GM19372 (cell line): Measurements from ENCODE around the gene ANKS1B.

Experiments
- ATAC-seq: cut with Tn5 transposase; IDR thresholded peaks from one replicate; pipeline ENCODE4 v1.9.1; 2021; ENCODE audit warnings: mild to moderate bottlenecking, low read depth, moderate library complexity; ENCODE audit not compliant: unreplicated experiment

Gene ANKS1B

DNA sequence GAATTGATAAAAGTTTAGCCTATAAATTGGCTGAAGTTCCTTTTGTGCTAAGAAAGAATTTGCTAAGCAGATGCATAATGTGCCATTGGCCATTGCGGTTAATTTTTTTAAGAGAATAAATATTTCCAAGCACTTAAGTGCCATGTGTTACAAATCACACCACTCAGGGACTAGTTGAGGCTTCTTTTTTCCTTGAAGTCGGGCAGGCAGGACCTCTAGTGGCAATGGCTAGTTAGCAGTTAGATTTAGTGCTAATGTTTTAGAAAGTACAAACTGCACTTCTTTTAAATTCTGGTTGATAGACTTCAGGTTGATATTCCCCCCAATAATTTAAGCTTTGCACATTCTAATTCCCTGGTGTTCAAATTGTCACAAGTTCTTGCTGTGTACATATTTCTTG is 1045.4 kb downstream of the ANKS1B start:
- no peak for ATAC-seq

DNA sequence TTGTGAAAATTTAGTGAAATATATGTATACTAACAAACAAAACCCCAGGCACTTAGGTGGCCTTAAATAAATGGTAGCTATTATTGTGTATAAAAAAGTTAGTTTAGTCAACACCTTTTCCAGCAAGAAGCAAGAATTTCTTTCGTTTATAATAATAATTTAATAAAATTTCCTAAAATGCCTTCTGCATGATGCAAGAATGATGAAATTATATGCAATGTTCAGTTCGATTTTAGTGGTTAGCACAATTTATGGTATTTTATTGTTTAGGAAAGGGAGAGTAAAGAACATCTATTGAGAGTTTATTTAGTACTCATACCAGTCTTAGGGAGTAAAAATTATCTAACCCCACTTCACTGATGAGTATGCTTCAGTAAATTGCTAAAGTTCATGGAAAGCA is 1048.9 kb downstream of the ANKS1B start:
- no peak for ATAC-seq

DNA sequence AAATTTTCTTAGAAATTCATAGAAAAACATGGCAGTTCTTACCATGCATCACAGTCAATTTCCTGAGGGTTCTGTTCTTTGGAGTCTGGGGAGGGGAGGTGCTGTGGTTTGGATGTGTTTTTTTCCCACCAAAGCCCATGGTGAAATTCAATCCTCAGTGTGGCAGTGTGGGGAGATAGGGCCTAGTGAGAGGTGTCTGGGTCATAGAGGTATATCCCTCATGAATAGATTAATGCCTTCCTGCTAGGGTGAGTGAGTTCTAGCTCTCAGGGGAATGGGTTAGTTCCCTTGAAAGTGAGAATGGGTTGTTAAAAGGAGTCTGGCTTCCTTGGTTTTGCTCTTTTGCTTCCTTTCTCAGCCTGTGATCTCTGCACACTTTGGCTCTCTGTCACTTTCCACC is 1061.9 kb downstream of the ANKS1B start:
- no peak for ATAC-seq

- ATAC-seq, result no peak
Observed at GRCh38 chr12:98918176-98918863, 1066.4 kb downstream of the ANKS1B start.

DNA sequence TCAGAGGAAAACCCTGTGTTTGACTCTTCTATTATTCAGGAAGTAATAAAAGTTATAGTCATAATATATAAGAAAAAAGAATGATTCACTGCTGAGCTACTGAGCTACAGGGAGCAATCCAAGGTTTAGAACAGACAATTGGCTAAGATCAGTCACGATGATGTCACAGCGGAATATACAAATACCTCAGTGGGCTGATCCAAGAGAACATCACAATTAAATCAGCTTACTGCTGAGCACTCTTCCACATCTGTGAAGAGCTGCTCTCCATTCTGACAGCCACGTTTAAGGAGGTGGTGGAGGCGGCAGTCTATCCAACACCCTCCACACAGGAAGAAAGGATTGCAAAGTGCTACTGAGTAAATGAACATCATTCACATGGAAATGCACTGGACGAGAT is 1068.6 kb downstream of the ANKS1B start:
- ATAC-seq, result no peak

DNA sequence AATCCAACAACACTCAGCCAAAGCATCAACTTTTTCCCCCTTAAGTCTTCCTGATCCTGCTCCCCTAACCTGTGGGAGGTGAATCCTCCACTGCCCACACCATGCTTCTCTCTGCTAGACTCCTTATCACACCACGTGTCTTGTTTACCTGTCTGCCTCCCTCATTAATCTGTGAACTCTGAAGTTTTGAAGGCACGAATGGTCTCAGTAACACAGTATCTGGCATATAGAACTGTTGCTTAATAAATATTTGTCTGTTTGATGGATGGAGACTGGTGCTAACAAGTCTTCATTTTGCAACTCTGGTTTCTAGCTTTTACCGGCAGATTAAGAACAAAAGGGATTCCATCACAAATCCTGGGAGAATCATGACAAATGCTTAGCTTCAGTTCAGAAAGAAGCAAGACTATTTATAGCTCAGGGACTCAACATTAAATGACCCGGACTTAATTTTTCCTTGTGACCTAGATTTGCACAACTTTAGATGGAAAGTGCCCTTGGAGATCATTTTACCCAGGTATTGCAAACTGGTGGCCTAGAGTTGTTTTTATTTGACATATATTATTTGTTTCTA is 1072.2 kb downstream of the ANKS1B start:
- ATAC-seq, result no peak

GRCh38 chr12:98911396-98911795 is 1073.3 kb downstream of the ANKS1B start:
- no peak for ATAC-seq

DNA sequence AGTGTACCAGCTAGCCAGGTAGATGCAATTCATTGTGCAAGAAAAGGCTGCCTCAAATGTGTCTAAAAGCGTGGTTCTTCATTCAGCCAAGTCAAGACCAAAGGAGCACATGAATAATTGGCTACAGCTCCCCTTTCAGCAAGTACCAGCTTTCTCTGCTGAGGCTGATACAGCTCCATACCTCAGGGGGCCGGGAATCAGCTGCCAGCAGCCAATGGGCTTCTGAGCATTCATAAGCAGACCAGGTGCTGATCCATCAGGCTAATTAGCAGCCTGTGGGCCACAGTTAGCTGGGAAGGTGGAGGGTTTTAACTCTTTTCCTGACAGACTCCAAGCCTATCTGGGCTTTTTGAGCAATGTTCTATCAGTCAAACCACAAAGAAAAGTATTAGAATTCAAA is 1075.0 kb downstream of the ANKS1B start:
- ATAC-seq, result no peak

DNA sequence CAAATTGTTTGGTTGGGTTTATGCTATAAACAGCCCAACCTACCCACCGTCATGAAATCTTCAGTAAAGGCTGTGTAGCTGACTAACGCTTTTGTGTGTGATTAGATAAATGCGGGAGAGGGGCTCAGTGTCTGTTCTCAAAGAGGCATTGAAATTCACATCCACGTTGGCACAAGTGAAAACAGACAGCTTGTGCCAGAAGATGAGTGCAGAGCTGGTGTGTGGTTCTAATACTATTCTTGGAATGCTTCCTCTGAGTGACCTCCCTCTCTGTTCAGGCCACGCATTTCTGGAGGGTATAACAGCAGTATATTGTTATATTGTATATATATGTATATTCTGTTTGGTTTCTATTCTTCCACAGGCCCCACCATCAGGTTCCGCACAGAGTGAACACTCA is 1075.9 kb downstream of the ANKS1B start:
- no peak for ATAC-seq

GRCh38 chr12:98903875-98904274 is 1080.9 kb downstream of the ANKS1B start:
- ATAC-seq, result no peak

DNA sequence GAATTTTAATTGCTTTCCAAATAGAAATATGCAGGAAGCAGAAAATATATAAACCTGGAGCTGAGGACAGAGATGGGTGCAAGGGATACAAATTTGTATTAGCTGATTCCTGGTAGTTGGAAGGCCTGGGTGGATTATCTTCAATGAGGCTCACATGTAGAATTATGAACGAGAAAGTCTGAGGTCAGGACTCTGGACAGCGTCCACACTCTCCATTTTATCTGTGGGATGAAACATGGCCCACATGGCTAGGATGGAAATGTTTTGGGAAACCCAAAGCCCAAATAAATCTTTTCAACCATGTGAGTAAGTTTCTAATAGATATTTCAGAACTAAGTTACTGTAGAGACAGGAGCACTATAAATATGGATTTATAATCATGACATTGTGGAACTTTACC is 1083.5 kb downstream of the ANKS1B start:
- ATAC-seq, result no peak

- ATAC-seq, result no peak
Observed at GRCh38 chr12:98896938-98897337, 1087.8 kb downstream of the ANKS1B start.

DNA sequence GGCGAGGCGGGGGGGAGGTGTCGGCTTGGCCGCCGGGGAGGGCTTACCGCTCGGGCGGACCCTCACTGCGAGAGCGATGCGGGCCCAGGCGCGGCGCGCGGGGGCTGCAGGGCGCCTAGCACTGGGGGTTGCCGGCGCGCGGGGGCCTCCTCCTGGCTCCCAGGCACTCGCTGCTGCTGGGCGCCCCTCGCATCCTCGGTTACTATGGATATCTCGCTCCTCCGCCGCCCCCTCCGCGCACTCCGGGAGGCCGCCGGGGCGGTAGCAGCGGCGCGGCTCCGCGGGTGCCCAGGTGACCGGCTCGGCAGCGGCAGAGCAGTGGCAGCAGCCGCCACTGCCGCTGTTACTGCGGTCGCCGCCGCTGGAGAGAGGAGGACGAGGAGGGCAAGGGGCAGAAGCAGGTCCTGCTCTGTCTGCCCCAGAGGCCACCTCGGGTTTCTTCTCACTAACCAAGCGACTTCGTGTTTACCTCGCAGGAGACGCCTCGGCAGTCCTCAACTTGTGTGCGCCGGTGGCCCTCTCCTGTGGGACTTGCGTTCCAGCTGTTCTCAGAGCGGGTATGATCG is 1089.6 kb downstream of the ANKS1B start:
- ATAC-seq, result no peak

GRCh38 chr12:98894412-98895085 is 1090.2 kb downstream of the ANKS1B start:
- no peak for ATAC-seq

GRCh38 chr12:98893675-98894411 is 1090.9 kb downstream of the ANKS1B start:
- ATAC-seq, result no peak

GRCh38 chr12:98893126-98893674 is 1091.5 kb downstream of the ANKS1B start:
- ATAC-seq, result no peak

DNA sequence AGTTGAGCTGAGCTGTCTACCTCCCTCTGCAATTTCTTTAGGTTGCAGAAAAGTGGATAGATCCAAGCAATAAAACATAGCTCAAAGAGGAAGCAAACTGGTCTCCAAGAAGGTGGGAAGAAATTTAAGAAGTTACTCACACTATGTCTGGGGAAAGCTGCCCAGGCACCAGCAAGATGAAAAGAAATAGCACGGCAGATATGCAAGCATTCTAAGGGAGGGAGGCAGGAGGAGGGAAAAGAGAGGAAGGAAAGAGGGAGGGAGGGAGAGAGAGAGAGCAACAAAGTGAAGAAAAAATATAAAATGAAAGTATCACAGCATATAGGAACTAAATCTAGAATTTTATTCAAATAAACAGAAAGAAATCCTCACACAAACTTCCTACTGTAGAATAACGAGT is 1099.0 kb downstream of the ANKS1B start:
- ATAC-seq, result no peak

- ATAC-seq, result no peak
Observed at GRCh38 chr12:98883231-98883630, 1101.5 kb downstream of the ANKS1B start.

- no peak for ATAC-seq
Observed at GRCh38 chr12:98882526-98882925, 1102.2 kb downstream of the ANKS1B start.

DNA sequence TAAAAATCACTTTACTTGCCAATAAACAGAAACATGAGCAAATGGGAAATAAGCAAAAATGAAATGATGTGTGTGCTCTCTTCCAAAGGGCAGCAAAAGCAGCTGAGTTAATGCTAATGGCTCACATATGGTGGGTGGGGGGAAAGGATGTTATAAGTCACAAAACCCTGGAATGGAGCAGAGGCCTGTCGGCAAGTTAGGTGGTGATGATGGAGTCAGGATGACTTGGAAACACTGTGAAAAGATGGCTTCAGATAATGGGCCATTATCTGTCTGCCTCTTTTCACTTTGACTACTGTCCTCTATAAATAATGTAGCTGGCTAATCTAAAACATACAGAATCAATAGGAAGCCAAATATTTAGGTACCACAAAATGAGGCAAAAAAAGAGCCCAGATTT is 1111.0 kb downstream of the ANKS1B start:
- ATAC-seq, result no peak

GRCh38 chr12:98870504-98870903 is 1114.2 kb downstream of the ANKS1B start:
- no peak for ATAC-seq
